HG02885 (cell line): ENCODE measurements around the gene PRXL2A.

ENCODE experiments used
- ATAC-seq: cut with Tn5 transposase; IDR thresholded peaks from one replicate; pipeline ENCODE4 v1.9.1; 2021; ENCODE audit warnings: mild to moderate bottlenecking; ENCODE audit not compliant: unreplicated experiment, poor library complexity

Gene PRXL2A

DNA sequence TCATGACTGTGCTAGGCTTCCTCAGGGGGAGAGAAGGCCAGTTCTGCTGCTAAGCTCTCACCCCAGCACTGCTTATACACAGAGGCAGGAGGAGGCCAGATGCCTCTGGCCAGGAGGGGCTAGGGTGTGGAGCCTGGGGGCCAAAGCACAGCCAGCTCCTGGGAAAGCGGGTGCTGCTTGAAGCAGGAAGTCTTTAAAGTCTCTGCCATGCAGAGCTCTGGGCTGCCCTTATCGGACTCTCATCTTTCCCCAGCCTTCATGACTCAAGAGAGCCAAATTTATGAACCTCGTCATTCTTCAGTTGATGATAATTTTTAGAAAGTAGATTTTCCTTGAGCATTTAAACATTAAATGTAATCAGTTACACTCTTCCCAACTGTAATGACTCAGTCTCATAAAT lies 34.5 kb downstream of the PRXL2A start:
- ATAC-seq: no peak

DNA sequence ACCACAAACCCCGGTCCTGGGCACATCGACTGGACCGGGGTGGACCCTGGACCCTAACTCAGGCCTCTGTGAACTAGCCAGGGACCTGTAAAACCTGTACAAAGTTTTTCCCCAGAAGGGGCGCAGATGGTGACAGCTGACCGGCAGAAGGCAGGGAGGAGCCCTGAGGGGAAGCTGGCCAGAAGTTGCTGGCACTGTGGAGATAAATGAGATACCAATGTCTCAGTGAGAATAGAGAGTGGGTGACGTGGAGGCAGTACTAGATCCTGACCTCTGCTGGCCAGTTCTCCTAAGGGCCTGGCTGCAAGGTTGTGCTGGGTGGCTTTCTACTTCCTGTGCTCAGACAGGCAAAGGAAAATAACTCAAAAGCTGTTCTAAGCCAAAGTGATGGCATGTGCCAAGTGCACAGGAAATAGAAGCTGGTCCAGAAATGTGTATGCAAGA lies 35.2 kb downstream of the PRXL2A start:
- ATAC-seq: no peak

GRCh38 chr10:80444124-80444523 lies 35.8 kb downstream of the PRXL2A start:
- no peak for ATAC-seq

DNA sequence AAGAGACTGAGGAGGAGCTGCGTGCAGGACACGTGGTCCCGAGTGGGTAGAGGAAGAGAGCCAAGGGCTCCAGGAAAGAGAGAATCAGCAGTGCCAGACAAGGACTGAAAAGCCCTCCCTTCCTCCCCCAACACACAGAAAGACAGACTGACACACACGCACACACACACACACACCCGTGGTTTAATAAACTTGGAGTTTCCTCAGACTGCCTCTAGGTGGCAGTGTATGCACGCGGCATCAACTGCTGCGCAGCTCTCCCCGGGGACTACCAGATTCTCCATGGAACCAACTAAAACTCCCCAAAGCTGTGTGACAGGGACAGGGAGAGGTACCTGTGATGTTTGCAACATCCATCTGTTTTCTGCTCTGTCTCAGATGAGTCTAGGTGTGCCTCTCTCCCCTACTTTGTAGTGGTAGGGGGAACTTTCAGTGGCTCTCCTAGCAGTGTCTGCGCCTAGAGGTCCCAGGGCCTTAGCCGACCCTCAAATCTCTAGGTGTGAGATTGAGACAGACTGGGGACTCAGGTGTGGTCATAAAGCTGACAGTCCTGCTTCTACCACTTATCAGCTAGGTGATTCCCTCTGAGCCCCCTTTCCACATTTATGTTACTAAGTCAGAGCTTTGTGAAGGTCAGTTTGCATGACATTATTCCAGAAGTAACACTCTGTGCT lies 36.4 kb downstream of the PRXL2A start:
- ATAC-seq: peak; percentile 92

GRCh38 chr10:80447436-80448190 lies 39.3 kb downstream of the PRXL2A start:
- no peak for ATAC-seq

DNA sequence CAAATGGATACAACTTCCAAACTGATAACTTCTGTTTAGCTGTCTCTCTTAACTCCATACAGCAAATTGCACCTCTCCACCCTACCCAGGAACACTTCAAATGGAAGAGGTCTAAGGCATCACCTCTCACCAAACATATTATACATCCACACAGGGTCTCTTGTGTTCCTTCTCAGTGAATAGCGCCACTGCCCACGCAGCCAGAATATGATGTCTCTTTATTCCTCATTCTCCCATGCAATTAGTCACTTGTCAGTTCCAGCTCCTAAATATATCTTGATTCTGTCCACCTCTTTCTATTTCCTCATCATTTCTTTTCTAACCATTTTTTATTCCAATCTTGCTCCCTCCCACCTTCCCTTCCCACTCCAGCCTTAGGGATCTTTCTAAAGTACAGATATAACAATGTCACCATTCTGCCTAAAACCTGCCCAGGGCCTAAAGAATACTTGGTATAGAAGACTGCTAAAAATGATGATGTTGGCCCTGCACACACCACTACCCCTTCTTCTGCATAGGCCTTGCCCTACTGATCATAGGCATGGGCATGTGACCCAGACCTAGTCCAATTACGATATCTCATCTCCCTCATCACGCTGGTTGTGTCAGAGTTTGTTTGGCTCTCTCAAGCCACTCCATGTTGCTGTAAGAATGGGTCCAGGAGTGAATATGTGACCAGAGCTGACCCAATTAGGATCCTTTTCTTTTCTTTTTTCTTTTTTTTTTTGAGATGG lies 40.0 kb downstream of the PRXL2A start:
- ATAC-seq: no peak

DNA sequence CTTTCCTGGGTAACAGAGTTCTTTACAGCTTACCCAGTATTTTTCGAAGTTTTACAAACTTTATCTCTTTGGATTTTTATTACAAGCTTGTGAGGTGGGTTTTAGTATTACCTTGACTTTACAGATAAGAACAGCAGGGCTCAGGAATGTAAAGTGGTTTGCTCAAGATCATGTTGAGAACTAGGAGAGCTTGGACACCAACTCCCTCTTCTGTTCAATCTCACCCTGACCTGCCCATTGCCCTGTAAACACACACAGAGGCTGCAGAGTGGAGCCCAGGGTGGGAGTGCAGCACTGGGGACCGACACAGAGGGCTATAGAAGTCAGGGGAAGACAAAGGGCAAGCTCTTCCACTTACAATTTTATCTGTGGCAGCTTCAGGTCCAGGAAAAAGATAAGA lies 41.2 kb downstream of the PRXL2A start:
- ATAC-seq: no peak

GRCh38 chr10:80451132-80451531 lies 42.8 kb downstream of the PRXL2A start:
- no peak for ATAC-seq

DNA sequence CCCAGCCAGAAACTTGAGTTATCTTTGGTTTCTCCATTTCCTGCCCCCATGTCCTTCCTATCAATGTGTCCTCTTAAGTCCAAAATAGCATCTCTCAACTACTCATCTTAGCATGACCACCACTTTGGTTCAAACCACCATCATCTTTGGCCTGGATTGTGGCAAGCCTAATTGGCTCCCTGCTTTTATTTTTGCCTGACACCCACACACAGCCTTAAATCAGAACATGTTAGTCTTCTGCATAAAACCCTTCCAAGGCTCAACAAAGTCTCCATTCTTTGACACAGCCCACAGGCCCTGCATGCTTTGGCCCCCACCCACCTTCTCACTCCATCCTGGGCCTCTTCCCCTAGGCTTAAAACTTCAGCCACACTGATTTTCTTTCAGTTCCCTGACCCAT lies 43.7 kb downstream of the PRXL2A start:
- ATAC-seq: no peak

GRCh38 chr10:80452640-80453039 lies 44.3 kb downstream of the PRXL2A start:
- ATAC-seq: no peak

DNA sequence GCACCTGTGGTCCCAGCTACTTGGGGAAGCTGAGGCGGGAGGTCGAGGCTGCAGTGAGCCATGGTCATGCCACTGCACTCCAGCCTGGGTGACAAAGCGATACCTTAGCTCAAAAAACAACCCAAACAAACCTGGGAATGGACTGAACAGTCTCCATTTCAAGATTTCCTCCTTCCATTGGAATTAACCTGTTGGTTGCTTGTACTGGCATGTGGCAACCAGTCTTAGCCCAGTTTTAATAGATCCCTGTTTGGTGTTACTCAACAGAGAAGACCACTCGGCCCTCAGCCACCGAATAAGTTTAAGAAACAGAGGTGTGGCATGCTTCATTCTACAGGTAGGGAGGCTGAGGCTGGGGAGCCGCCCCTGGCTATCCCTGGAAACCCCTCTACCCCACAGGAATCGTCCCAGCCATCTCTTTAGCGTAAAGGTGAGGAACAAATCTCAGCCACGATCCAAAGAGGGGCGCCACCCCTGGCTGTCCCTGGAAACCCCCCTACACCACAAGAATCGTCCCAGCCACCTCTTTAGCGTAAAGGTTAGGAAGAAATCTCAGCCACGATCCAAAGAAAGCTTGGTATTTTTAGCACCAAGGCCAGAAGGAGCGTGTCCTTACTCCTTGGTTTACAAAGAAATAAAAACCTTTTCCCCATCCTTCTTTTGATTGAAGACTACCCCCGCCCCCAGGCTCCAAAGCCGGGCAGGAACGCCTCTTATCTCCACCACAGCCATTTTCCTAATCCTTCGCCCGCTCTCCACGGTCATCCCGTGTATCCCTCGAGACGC lies 44.9 kb downstream of the PRXL2A start:
- no peak for ATAC-seq

DNA sequence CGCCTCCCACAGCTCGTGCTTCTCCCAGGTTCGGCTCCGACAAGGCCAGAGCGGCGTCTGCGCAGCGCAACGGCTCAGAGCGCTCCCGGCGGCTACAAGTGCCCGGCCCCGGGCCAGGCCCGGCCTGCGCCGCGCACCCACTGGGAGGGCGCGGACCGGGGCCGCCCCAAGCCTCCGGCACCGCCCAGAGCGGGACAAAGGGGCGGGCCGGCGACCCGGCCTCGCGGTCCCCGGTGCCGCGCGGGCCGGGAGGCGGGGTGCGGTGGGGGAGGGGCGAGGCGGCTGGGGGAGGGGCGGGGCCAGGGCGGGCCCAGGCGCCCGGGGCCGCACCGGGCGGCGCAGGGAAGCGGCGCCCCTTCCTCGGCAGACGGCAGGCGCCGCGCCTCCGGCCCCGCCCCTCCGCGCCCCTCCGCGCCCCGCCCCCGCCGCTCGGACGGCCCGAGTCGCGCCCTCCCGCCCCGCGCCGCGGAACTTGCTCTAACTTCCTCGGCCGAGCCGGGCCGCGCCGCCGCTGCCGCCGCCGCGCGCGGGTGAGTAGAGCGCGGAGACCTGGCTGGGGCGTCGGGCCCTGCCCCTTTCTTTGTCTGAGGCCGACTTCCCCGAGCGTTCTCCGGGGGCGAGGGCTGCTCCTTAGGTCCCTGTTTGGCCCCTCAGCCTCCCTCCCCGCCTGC lies 45.6 kb downstream of the PRXL2A start, which contains the start of gene TSPAN14:
TSS of gene TSPAN14 (plus strand) at position 469 of the 671 bp plus-strand sequence. CDS start 34,924 bp downstream, outside the sequence.
- peak; percentile 67 for ATAC-seq

DNA sequence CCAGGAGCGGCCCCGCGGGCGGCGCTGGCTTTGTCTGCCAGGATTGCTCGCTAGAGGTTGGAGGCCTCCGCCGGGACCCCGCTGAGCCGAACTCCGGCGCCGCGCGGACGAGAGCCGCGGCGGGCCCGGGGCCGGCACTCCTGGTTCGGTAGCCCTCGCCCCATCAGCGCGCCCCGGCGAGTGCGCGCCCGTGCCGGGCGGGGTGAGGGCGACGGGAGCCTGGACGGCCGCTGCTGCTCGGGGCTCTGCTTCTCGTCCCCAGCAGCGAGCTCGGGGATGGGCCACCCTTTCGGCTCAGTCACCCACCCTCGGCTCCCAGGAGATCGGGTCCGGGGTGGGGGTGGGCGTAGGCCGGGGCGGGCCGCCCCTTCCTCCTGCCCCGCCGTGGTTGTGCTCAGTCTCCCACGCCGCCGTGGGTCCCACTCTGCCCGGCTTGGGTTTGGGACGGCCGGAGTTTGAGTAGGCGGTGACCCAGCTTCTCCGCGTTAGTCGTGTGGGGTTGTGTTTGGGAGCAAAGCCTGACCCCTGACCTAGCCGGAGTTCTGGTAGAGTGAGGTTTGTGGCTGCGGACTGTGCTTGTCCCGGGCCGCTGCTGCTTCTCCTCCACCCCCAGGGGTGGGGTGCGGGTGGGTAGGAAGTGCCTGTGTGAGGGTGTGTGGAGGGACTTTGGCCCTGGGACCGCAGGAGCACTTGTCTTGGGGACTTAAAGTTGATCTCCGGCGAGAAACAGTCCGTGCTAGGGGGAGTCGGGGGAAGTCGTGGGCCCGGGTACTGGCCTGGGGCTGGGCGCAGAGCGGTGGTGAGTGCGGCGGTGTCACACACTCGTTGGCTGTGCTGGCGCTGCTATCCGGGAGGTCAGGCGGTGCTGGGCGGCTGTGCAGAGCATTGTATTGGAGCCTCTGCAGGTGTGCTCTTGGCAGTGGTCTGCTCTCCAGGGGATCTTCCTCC lies 46.4 kb downstream of the PRXL2A start:
- ATAC-seq: peak; percentile 21

- ATAC-seq: no peak
Observed at GRCh38 chr10:80455461-80456349, 47.4 kb downstream of the PRXL2A start.

DNA sequence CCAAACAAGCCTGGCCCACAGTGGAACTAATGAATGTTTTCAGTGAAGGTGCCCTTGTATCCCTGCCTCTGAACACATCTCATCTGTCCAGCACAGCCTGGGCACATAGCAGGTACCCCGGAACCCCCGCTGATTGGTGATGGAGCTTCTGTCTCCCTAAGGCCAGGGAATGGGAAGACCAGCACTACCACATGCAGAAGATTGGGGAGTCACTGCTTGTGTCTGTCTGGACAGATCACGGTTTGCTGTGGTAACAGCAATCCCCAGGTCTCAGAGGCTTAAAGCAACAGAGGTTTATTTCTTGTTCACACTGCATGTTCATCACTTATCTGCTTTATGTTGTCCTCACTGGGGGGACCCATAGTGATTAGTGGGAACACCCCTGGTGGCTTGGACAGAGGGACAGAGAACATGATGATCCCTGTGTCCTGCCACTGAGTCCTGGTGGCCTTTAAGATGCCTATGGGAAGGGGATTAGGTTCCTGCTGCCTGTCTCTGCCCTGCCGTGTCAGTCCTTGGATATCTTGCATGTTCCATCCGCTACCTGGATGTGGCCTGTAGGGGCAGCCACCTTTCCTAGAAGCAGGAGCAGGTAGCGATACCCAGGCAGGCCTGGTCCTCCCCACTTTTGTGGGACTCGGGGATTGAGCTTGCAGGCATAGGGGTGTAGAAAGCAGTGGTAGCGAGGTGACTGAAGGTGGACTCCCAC lies 49.4 kb downstream of the PRXL2A start:
- no peak for ATAC-seq

DNA sequence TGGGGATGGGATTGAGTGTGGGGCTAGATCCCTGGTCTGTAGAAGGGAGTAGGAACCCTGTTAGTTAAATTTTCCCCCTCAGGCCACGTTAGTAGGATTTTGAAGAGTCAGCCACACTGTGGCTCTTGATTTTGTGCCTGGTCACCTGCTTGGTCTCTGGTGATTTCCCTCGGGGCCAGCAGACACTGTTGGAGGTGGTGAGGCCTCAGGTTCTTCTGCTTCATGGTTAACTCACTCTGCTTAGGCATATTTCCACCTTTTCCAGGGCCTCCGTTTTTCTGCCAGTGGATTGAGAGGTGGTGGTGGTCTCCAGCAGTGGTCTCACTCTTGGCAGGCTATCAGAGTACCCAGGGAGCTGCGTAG lies 49.9 kb downstream of the PRXL2A start:
- ATAC-seq: no peak

DNA sequence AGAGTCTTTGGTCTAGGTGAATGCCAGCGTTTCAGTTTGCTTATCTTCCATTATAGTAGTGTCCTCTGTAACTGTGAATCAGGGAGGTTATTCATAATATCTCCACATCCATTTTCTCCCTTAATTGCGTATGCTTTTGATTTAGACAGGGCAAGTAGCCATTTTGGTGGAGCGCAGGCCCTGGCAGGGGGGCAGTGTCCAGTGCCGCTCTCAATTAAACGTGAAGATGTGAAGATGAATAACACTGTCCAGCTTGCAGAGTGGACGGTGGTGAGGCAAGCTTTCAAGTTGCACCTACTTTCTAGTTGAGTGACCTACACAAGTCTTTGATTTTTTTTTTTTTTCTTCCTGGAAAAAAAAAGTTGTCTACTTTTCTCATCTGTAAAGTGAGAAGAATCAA lies 50.3 kb downstream of the PRXL2A start:
- no peak for ATAC-seq
